Endothelial cell of umbilical vein (primary cell): ENCODE results near the gene GHITM.
"Not testable (repeated sequence)": the region's sequence is repeated elsewhere in the genome, so short reads cannot be mapped to it uniquely, and the experiment has no call there.

Source experiments
- EZH2 ChIP-seq: IDR thresholded peaks from 2 replicates; pipeline ENCODE4 v1.6.1; 2012; ENCODE audit warnings: borderline replicate concordance, low read depth, mild to moderate bottlenecking, moderate library complexity, low read length, inconsistent platforms; ENCODE audit not compliant: severe bottlenecking
- FOS ChIP-seq: IDR thresholded peaks from 2 replicates; pipeline ENCODE4 v1.6.1; 2011; ENCODE audit warnings: mild to moderate bottlenecking, low read length, moderate library complexity, borderline replicate concordance; ENCODE audit not compliant: insufficient read depth
- GATA2 ChIP-seq: IDR thresholded peaks from 2 replicates; pipeline ENCODE4 v1.7.0; 2011; ENCODE audit warnings: low read depth, mild to moderate bottlenecking, moderate library complexity, mixed read lengths, low read length; ENCODE audit not compliant: insufficient read length, insufficient read depth
- JUN ChIP-seq: IDR thresholded peaks from 2 replicates; pipeline ENCODE4 v1.6.1; 2011; ENCODE audit warnings: borderline replicate concordance, low read depth; ENCODE audit not compliant: insufficient read length, insufficient read depth
- MYC ChIP-seq: IDR thresholded peaks from one replicate; pipeline ENCODE4 v1.6.1; 2011; ENCODE audit warnings: mild to moderate bottlenecking, low read depth, low read length
- POLR2A ChIP-seq: IDR thresholded peaks from 2 replicates; pipeline ENCODE4 v1.6.1; 2012; ENCODE audit warnings: low read depth, mild to moderate bottlenecking, control low read depth, low read length
- POLR2AphosphoS5 ChIP-seq: IDR thresholded peaks from 2 replicates; pipeline ENCODE4 v1.6.1; 2012; ENCODE audit warnings: low read depth, mild to moderate bottlenecking, control low read depth, low read length, moderate library complexity; ENCODE audit not compliant: insufficient read depth
- TF ChIP-seq, protein P1 (sequence below), 2 donors: IDR thresholded peaks; 1 replicate in 1 of 2; 2 replicates in 1 of 2; pipeline ENCODE4 v1.5.1; 2011; ENCODE audit warnings: low read length in 2 of 2, mild to moderate bottlenecking in 2 of 2, moderate library complexity in 2 of 2, control low read depth in 1 of 2, inconsistent platforms in 1 of 2, low read depth in 1 of 2; ENCODE audit not compliant: insufficient read depth in 1 of 2; ENCODE audit errors: extremely low read depth in 1 of 2
- TF ChIP-seq, protein P2 (sequence below): IDR thresholded peaks from 2 replicates; pipeline ENCODE4 v1.6.1; 2011; ENCODE audit not compliant: insufficient read depth, insufficient read length

DNA sequence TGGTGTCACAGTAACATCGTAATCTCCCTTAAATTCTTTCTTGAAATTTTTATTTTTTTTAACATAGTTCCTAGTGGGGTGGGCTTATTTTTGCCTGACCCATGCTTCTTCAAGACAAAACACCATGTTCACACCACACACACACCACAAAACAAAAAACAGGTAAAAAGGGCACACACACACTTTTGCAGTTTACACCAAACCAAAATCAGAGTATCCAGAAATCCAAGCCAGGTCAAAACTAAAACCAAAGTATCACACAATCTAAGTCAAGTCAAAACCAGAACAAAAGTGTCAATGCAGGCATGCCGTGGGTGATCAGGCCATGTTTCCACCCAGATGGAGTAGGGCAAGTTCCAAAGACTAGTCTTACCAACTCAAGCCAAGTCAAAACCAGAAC lies 31.9 kb downstream of the GHITM start:
- not testable (repeated sequence) for TF ChIP-seq POLR2A, EZH2, FOS, POLR2AphosphoS5, MYC, JUN, GATA2
- TF ChIP-seq, protein P1, sequence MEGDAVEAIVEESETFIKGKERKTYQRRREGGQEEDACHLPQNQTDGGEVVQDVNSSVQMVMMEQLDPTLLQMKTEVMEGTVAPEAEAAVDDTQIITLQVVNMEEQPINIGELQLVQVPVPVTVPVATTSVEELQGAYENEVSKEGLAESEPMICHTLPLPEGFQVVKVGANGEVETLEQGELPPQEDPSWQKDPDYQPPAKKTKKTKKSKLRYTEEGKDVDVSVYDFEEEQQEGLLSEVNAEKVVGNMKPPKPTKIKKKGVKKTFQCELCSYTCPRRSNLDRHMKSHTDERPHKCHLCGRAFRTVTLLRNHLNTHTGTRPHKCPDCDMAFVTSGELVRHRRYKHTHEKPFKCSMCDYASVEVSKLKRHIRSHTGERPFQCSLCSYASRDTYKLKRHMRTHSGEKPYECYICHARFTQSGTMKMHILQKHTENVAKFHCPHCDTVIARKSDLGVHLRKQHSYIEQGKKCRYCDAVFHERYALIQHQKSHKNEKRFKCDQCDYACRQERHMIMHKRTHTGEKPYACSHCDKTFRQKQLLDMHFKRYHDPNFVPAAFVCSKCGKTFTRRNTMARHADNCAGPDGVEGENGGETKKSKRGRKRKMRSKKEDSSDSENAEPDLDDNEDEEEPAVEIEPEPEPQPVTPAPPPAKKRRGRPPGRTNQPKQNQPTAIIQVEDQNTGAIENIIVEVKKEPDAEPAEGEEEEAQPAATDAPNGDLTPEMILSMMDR (IDR thresholded peaks at IDR 0.05; ENCODE audit: extremely low read depth in 1 of 2, insufficient read depth in 1 of 2, low read depth in 1 of 2, low read length in 2 of 2): not testable (repeated sequence)
- TF ChIP-seq, protein P2, sequence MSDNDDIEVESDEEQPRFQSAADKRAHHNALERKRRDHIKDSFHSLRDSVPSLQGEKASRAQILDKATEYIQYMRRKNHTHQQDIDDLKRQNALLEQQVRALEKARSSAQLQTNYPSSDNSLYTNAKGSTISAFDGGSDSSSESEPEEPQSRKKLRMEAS: not testable (repeated sequence)
